Smooth muscle cell (in vitro differentiated cells): Measurements from ENCODE around the gene GPR35. TPM values are rescaled to one million over a fixed set of nuclear protein-coding genes. Genes with fewer than 3 reads are reported as not detected.
"Not testable (repeated sequence)": the region's sequence is repeated elsewhere in the genome, so short reads cannot be mapped to it uniquely, and the experiment has no call there.

Experiments used
- DNase-seq: peaks from one replicate; lab custom pipeline; 2025; ENCODE audit not compliant: unreplicated experiment; lab: John Stamatoyannopoulos, UW
- H2AFZ ChIP-seq: fragments of 200-600 bp; sonication (generic); 2 replicates; pipeline ENCODE4 v1.6.0; 2016; ENCODE audit warnings: antibody characterized with exemption, low read depth, mild to moderate bottlenecking
- H3F3A ChIP-seq: fragments of 200-600 bp; sonication (generic); 2 replicates; pipeline ENCODE4 v1.6.0; 2017; ENCODE audit warnings: antibody characterized with exemption, low read depth
- H3K27ac ChIP-seq: fragments of 200-600 bp; sonication (generic); 2 replicates; pipeline ENCODE4 v1.5.1; 2016; ENCODE audit warnings: low read depth, mild to moderate bottlenecking
- H3K27me3 ChIP-seq: fragments of 200-600 bp; sonication (generic); 2 replicates; pipeline ENCODE4 v1.6.1; 2016; ENCODE audit warnings: low read depth, mild to moderate bottlenecking
- H3K36me3 ChIP-seq: fragments of 200-600 bp; sonication (generic); 2 replicates; pipeline ENCODE4 v1.5.1; 2016; ENCODE audit warnings: low read depth
- H3K4me1 ChIP-seq: fragments of 200-600 bp; sonication (generic); 2 replicates; pipeline ENCODE4 v1.5.1; 2016; ENCODE audit warnings: low read depth
- H3K4me2 ChIP-seq: fragments of 200-600 bp; sonication (generic); 2 replicates; pipeline ENCODE4 v1.6.0; 2016; ENCODE audit warnings: mild to moderate bottlenecking
- H3K4me3 ChIP-seq: fragments of 200-600 bp; sonication (generic); 2 replicates; pipeline ENCODE4 v1.5.1; 2016; ENCODE audit warnings: mild to moderate bottlenecking
- H3K79me2 ChIP-seq: fragments of 200-600 bp; sonication (generic); 2 replicates; pipeline ENCODE4 v1.6.0; 2016; ENCODE audit warnings: low read depth, mild to moderate bottlenecking
- H3K9ac ChIP-seq: fragments of 200-600 bp; sonication (generic); 2 replicates; pipeline ENCODE4 v1.6.0; 2016; ENCODE audit warnings: low read depth
- H3K9me3 ChIP-seq: fragments of 200-600 bp; sonication (generic); replicated peaks from 2 replicates; pipeline ENCODE4 v1.5.1; 2016; ENCODE audit warnings: low read depth
- H4K20me1 ChIP-seq: fragments of 200-600 bp; sonication (generic); 2 replicates; pipeline ENCODE4 v1.6.0; 2016; ENCODE audit warnings: low read depth
- WGBS: methylation state at CpG from one replicate; pipeline ENCODE4 v1.1.7; 2016; ENCODE audit warnings: low lambda C conversion rate; 5-methylcytosine and 5-hydroxymethylcytosine counted together
- polyA plus RNA-seq: library from polyadenylated mRNA; unstranded; fragments of >200 nt; fragmentation: Nextera tagmentation; extraction: Ambion mirVana; gene quantifications from 2 replicates; pipeline ENCODE4 v1.2.1, GENCODE V29; 2016
- small RNA-seq: library from RNA; depleted of rRNA; stranded (forward); fragments of <200 nt; gene quantifications from one replicate; pipeline ENCODE3, GENCODE V24; 2014
- total RNA-seq: library from RNA; depleted of rRNA; stranded (reverse); fragments of >200 nt; gene quantifications from 2 replicates; pipeline ENCODE4 v1.2.3, GENCODE V29; 2014

GPR35 gene
- total and polyA plus RNA-seq, 2 experiments from 2014 or later = 1.3 to 2.1 TPM

- not testable (repeated sequence) for H4K20me1 ChIP-seq, H3K9ac ChIP-seq, H3K4me1 ChIP-seq, H3K27me3 ChIP-seq, H3K9me3 ChIP-seq, H3F3A ChIP-seq, DNase-seq, H2AFZ ChIP-seq, H3K36me3 ChIP-seq, H3K79me2 ChIP-seq, H3K4me2 ChIP-seq, H3K27ac ChIP-seq, H3K4me3 ChIP-seq
- WGBS = no CpG with 5 or more reads among the region's 19 CpGs
Measured at GRCh38 chr2:240678909-240679308, 53.6 kb downstream of the GPR35 start.

DNA sequence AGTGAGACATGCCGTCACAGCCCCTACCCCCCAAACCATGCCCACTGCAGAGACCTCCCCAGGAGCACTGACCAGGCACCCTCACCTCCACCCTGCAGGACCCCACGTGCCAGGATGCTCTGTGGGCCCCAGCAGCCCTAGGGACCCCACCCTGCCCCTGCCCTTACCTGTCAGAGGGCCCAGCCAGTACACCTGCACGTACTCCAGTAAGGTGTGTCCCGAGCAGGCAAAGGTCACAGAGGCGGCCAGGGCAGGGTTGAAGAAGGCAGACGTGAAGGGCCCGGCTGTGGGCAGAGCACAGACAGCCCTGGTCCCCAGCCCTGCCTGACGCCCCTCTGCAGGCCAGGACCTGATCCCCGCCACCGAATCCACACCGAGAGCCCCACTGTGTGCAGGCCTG is 54.9 kb downstream of the GPR35 start:
- H3K36me3 ChIP-seq, H3K4me1 ChIP-seq, H4K20me1 ChIP-seq, H2AFZ ChIP-seq, DNase-seq, H3K27ac ChIP-seq, H3K79me2 ChIP-seq, H3K4me3 ChIP-seq, H3K4me2 ChIP-seq, H3K9ac ChIP-seq, H3K27me3 ChIP-seq, H3K9me3 ChIP-seq, H3F3A ChIP-seq: not testable (repeated sequence)
- WGBS = 83% methylated on average over 1 of the region's 11 CpGs

Small RNA genes lying within 50 kb of the gene (small RNA-seq; reads per million reads assigned to genes)
- not detected for gene AC011298.3

Other genes starting within 250 kb of the GPR35 start
- gene GPC1, start 189.8 kb upstream of the GPR35 start, total RNA-seq = 86.4 and 88.9 TPM in 2 replicates
- gene GPC1, start 189.8 kb upstream of the GPR35 start, polyA plus RNA-seq = 221 and 236 TPM in 2 replicates
- gene ANKMY1, start 67.5 kb upstream of the GPR35 start, total RNA-seq = 3.4 and 8.7 TPM in 2 replicates
- 5.6 and 6.4 TPM in 2 replicates for gene ANKMY1, start 67.5 kb upstream of the GPR35 start, polyA plus RNA-seq
- gene DUSP28, start 65.1 kb upstream of the GPR35 start, total RNA-seq = 2.2 and 2.9 TPM in 2 replicates
- 6.4 and 6.5 TPM in 2 replicates for gene DUSP28, start 65.1 kb upstream of the GPR35 start, polyA plus RNA-seq
- gene RNPEPL1, start 57.0 kb upstream of the GPR35 start, total RNA-seq = 13.5 and 15.3 TPM in 2 replicates
- 40.9 and 48.3 TPM in 2 replicates for gene RNPEPL1, start 57.0 kb upstream of the GPR35 start, polyA plus RNA-seq
- gene CAPN10, start 38.7 kb upstream of the GPR35 start, total RNA-seq = 6.6 and 6.9 TPM in 2 replicates
- gene CAPN10, start 38.7 kb upstream of the GPR35 start, polyA plus RNA-seq = 17.0 and 23.6 TPM in 2 replicates
- not detected in 2 replicates for gene AQP12B, start 57.4 kb downstream of the GPR35 start, total RNA-seq
- not detected in 2 replicates for gene AQP12B, start 57.4 kb downstream of the GPR35 start, polyA plus RNA-seq
- gene AQP12A, start 66.4 kb downstream of the GPR35 start, total RNA-seq = not detected in 2 replicates
- gene AQP12A, start 66.4 kb downstream of the GPR35 start, polyA plus RNA-seq = not detected in 2 replicates
- 3.1 and 8.4 TPM in 2 replicates for gene KIF1A, start 194.7 kb downstream of the GPR35 start, total RNA-seq
- 4.6 and 8.1 TPM in 2 replicates for gene KIF1A, start 194.7 kb downstream of the GPR35 start, polyA plus RNA-seq
- not detected in 2 replicates for gene AGXT, start 243.3 kb downstream of the GPR35 start, total RNA-seq
- 0.12 TPM in 1 of 2 replicates, not detected in the other for gene AGXT, start 243.3 kb downstream of the GPR35 start, polyA plus RNA-seq